Kidney epithelial cell (primary cell): Measurements from ENCODE around the gene GDE1. TPM values are rescaled to one million over a fixed set of nuclear protein-coding genes. Genes with fewer than 3 reads are reported as not detected.

ENCODE experiments used
- DNase-seq: peaks from one replicate; pipeline ENCODE4 v3.0.0-alpha.2; 2010; ENCODE audit warnings: low read depth
- H3K27me3 ChIP-seq: 2 replicates; pipeline ENCODE4 v1.6.0; 2011; ENCODE audit warnings: low read length; ENCODE audit not compliant: control insufficient read depth, insufficient read depth
- H3K36me3 ChIP-seq: 2 replicates; pipeline ENCODE4 v1.5.1; 2011; ENCODE audit warnings: low read length; ENCODE audit not compliant: control insufficient read depth, insufficient read depth
- H3K4me3 ChIP-seq: 2 replicates; pipeline ENCODE4 v1.5.1; 2011; ENCODE audit warnings: low read depth, mild to moderate bottlenecking, control low read depth, low read length
- total RNA-seq: library from RNA; depleted of rRNA; stranded (reverse); fragments of >200 nt; gene quantifications from 2 replicates; pipeline ENCODE4 v1.2.3, GENCODE V29; 2015
- TF ChIP-seq, protein P1 (sequence below): IDR thresholded peaks from 2 replicates; pipeline ENCODE4 v1.5.1; 2011; ENCODE audit warnings: mild to moderate bottlenecking, moderate library complexity, low read length, control low read depth, inconsistent platforms; ENCODE audit not compliant: insufficient read depth, poor library complexity, severe bottlenecking

The GDE1 gene
- total RNA-seq, 1 donor from 2014 or later: 81.5 TPM

DNA sequence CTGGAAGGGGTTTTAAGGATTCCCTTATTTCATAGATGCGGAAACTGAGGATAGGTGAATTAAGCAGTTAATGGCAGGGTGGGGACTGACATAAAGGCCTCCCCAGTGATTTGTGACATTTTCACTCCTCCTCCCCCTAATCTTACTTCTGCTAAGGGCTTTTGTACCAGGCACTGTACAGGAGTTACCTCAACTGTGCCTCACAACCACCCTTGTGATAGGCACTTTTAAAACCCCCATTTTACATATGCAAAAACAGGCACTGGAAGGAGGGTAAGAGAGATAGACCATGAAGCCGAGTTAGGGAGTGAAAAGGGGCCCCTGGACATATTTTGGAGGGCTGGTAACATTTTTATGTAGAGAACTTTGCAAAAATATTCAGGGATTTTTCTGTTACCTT, 862 bp upstream of the GDE1 start:
- no peak overlapping the region for H3K4me3 ChIP-seq

DNA sequence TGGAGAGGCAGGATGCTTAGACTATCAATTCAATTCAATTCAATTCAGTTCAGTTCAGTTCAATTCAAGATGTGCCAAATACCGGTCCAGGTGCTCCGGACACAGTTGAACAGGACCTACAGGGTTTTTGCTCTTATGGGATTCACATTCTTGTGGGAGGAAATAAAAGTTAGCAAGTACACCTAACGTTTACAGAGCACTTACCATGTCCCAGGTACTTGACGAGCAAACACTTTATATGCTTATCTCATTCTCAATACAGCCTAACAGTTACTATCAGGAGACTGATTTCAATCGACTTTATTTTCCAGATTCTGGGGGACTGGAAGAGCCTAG, 467 bp upstream of the GDE1 start:
- DNase-seq: no peak
- TF ChIP-seq, protein P1, sequence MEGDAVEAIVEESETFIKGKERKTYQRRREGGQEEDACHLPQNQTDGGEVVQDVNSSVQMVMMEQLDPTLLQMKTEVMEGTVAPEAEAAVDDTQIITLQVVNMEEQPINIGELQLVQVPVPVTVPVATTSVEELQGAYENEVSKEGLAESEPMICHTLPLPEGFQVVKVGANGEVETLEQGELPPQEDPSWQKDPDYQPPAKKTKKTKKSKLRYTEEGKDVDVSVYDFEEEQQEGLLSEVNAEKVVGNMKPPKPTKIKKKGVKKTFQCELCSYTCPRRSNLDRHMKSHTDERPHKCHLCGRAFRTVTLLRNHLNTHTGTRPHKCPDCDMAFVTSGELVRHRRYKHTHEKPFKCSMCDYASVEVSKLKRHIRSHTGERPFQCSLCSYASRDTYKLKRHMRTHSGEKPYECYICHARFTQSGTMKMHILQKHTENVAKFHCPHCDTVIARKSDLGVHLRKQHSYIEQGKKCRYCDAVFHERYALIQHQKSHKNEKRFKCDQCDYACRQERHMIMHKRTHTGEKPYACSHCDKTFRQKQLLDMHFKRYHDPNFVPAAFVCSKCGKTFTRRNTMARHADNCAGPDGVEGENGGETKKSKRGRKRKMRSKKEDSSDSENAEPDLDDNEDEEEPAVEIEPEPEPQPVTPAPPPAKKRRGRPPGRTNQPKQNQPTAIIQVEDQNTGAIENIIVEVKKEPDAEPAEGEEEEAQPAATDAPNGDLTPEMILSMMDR: no peak
- Histone ChIP-seq H3K36me3 (no peaks in the 10 kb centered on the region), H3K4me3 (no peak overlapping the region), H3K27me3 (no peaks in the 10 kb centered on the region)

More for the DNA sequence above, 862 bp upstream of the GDE1 start:
- H3K36me3 ChIP-seq: no peaks in the 10 kb centered on the region
- no peaks in the 10 kb centered on the region for H3K27me3 ChIP-seq
- TF ChIP-seq, protein P1: no peak
- DNase-seq: no peak

DNA sequence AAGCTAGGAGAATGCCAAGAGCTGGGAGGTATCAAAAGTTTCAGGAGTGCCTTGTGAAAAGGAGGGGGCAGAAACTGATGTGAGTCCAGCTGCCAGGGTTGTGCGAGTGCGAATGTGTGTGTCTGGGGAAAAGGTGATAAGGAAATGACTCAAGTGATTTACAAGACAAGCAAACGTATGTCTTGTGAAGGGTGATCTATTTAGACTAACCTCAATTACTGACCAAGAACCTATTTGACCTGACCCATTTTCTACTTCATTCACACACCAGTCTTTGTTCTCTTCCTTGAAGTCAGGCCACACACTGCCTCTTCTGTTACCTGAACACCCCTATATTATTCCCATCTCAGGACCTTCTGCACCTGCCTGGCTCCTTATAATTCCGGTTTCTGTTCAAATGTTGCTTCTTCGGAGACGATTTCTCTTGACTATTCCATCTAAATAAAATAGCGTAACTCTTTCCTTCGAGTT, 1.0 kb downstream of the GDE1 start:
- Histone ChIP-seq H3K27me3 (no peaks in the 10 kb centered on the region), H3K4me3 (peak overlapping the region; percentile 90), H3K36me3 (no peaks in the 10 kb centered on the region)
- TF ChIP-seq, protein P1: no peak
- DNase-seq: no peak

DNA sequence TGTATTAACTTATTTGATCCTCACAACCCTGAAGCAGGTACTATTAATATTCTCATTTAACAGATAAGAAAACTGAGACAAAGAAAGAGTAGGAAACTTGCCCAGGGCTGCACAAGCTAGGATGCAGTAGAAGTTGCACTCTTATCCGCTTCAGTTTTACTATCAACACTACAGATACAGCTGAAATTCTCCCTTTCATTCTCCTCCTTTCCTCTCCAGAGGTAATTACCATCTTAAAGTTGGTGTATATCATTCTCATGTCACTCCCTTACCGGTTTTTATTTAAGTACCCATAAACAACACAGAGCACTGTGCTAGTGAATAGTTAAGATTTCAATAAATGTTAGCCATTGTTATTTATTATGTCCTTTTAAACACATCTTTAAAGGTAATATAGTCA, 3.5 kb downstream of the GDE1 start:
- no peak for DNase-seq
- TF ChIP-seq, protein P1: no peak
- Histone ChIP-seq H3K27me3 (no peaks in the 10 kb centered on the region), H3K36me3 (no peaks in the 10 kb centered on the region), H3K4me3 (no peak overlapping the region)

DNA sequence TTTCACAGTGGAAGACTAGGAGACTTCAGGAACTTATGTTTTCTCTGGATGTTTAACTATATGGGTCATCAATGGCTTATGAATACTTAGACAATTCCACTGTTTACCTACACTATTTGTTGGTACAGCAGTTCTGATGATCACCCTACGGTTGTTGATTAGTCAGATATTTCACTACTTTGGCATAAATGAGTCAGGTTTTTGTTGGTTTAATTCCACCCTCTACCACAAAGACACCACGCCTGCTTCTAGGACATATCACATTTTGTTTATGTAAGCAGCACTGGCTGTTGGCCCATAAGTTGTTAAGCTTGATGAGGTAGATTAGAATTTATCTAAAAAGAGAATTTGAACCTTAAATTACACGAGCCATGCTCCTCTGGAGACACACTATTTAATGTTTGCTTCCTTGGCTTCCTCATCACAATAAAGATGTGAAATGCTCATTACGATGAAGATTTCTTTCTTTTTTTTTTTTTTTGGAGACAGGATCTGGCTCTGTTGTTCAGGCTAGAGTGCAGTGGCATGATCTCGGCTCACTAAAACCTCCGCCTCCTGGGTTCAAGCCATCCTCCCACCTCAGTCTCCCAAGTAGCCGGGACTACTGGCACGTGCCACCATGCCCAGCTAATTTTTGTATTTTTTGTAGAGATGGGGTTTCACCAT, 4.3 kb downstream of the GDE1 start:
- no peaks in the 10 kb centered on the region for H3K27me3 ChIP-seq
- H3K36me3 ChIP-seq: no peaks in the 10 kb centered on the region
- no peak for DNase-seq
- TF ChIP-seq, protein P1: no peak
- H3K4me3 ChIP-seq: no peak overlapping the region

DNA sequence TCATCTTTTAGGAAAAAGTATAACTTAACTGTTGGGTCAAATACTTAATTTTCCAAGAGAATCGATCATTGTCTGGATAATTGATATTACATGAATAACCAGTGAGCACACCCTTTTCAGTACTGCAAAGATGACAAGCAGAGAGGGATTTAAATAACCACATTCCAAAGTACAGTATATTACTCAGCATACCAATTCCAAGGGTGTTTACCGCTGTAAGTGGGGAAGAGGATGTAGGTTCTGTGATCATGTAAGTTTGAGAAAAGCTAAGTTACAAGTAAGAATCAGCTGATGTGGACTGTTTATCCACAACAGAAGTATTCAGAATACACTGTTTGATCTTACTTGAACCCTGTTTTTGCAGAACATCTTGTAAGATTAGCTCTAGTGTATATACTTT, 6.1 kb downstream of the GDE1 start:
- DNase-seq: no peak
- TF ChIP-seq, protein P1: no peak
- Histone ChIP-seq H3K36me3 (no peaks in the 10 kb centered on the region), H3K27me3 (no peaks in the 10 kb centered on the region), H3K4me3 (no peak overlapping the region)
